ENCODE results near the gene TRMT11. TPM values are rescaled to one million over a fixed set of nuclear protein-coding genes. Genes with fewer than 3 reads are reported as not detected.
"Not testable (repeated sequence)": the region's sequence is repeated elsewhere in the genome, so short reads cannot be mapped to it uniquely, and the experiment has no call there.

The TRMT11 gene
- total and polyA plus RNA-seq, 2 of the 13 experiments (the other 11 are each of a cell fraction or from before 2014, with no cell fraction given): 42.2 to 81.9 TPM

DNA sequence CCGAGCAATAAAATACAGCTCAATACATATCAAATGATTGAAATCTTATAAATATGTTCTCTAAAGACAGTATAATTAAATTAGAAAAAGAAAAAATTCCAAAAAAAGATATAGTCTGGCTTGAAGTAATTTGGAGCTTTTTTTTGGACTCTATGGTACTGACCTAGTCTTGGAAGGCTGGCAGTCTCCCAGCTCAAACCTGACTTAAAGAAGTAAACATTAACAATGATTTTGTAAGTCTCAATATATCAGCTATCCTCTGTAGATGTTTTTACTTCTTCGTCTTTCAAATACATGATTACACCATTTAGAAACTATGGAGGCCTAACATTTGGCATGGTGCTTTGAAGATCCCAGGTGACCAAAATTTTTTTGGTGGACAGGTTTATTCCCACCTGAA, 15.6 kb upstream of the TRMT11 start (continued):
- TF ChIP-seq, protein P1, sequence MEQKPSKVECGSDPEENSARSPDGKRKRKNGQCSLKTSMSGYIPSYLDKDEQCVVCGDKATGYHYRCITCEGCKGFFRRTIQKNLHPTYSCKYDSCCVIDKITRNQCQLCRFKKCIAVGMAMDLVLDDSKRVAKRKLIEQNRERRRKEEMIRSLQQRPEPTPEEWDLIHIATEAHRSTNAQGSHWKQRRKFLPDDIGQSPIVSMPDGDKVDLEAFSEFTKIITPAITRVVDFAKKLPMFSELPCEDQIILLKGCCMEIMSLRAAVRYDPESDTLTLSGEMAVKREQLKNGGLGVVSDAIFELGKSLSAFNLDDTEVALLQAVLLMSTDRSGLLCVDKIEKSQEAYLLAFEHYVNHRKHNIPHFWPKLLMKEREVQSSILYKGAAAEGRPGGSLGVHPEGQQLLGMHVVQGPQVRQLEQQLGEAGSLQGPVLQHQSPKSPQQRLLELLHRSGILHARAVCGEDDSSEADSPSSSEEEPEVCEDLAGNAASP (CRISPR knock-in tag; IDR thresholded peaks at IDR 0.05; ENCODE audit: borderline replicate concordance): no peak
- TF ChIP-seq ZNF7 (CRISPR knock-in tag; IDR thresholded peaks at IDR 0.05) (no peak), HOXA7 (CRISPR knock-in tag; IDR thresholded peaks at IDR 0.05) (no peak), CENPX (CRISPR knock-in tag; IDR thresholded peaks at IDR 0.05) (no peak), SATB2 (CRISPR knock-in tag; IDR thresholded peaks at IDR 0.05) (no peak), KAT2B (IDR thresholded peaks at IDR 0.05; ENCODE audit: borderline replicate concordance, low read depth, low read length) (no peak), JUND (CRISPR knock-in tag; IDR thresholded peaks at IDR 0.05) (no peak), ZNF567 (CRISPR knock-in tag; IDR thresholded peaks at IDR 0.05; ENCODE audit: borderline replicate concordance) (no peak), RAD51 (IDR thresholded peaks at IDR 0.05; ENCODE audit: borderline replicate concordance) (no peak), ZKSCAN1 (IDR thresholded peaks at IDR 0.05; ENCODE audit: low read length) (no peak)
- TF ChIP-seq, protein P2, sequence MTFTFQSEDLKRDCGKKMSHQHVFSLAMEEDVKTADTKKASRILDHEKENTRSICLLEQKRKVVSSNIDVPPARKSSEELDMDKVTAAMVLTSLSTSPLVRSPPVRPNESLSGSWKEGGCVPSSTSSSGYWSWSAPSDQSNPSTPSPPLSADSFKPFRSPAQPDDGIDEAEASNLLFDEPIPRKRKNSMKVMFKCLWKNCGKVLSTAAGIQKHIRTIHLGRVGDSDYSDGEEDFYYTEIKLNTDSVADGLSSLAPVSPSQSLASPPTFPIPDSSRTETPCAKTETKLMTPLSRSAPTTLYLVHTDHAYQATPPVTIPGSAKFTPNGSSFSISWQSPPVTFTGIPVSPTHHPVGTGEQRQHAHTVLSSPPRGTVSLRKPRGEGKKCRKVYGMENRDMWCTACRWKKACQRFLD (CRISPR knock-in tag; IDR thresholded peaks at IDR 0.05; ENCODE audit: borderline replicate concordance): no peak
- TF ChIP-seq, protein P3, sequence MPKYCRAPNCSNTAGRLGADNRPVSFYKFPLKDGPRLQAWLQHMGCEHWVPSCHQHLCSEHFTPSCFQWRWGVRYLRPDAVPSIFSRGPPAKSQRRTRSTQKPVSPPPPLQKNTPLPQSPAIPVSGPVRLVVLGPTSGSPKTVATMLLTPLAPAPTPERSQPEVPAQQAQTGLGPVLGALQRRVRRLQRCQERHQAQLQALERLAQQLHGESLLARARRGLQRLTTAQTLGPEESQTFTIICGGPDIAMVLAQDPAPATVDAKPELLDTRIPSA (CRISPR knock-in tag; IDR thresholded peaks at IDR 0.05; ENCODE audit: borderline replicate concordance): no peak
- TF ChIP-seq, protein P4, sequence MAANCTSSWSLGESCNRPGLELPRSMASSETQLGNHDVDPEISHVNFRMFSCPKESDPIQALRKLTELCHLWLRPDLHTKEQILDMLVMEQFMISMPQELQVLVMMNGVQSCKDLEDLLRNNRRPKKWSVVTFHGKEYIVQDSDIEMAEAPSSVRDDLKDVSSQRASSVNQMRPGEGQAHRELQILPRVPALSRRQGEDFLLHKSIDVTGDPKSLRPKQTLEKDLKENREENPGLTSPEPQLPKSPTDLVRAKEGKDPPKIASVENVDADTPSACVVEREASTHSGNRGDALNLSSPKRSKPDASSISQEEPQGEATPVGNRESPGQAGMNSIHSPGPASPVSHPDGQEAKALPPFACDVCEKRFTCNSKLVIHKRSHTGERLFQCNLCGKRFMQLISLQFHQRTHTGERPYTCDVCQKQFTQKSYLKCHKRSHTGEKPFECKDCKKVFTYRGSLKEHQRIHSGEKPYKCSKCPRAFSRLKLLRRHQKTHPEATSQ (CRISPR knock-in tag; IDR thresholded peaks at IDR 0.05; ENCODE audit: borderline replicate concordance): no peak
- TF ChIP-seq, protein P5, sequence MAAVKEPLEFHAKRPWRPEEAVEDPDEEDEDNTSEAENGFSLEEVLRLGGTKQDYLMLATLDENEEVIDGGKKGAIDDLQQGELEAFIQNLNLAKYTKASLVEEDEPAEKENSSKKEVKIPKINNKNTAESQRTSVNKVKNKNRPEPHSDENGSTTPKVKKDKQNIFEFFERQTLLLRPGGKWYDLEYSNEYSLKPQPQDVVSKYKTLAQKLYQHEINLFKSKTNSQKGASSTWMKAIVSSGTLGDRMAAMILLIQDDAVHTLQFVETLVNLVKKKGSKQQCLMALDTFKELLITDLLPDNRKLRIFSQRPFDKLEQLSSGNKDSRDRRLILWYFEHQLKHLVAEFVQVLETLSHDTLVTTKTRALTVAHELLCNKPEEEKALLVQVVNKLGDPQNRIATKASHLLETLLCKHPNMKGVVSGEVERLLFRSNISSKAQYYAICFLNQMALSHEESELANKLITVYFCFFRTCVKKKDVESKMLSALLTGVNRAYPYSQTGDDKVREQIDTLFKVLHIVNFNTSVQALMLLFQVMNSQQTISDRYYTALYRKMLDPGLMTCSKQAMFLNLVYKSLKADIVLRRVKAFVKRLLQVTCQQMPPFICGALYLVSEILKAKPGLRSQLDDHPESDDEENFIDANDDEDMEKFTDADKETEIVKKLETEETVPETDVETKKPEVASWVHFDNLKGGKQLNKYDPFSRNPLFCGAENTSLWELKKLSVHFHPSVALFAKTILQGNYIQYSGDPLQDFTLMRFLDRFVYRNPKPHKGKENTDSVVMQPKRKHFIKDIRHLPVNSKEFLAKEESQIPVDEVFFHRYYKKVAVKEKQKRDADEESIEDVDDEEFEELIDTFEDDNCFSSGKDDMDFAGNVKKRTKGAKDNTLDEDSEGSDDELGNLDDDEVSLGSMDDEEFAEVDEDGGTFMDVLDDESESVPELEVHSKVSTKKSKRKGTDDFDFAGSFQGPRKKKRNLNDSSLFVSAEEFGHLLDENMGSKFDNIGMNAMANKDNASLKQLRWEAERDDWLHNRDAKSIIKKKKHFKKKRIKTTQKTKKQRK (IDR thresholded peaks at IDR 0.05; ENCODE audit: low read length): no peak

DNA sequence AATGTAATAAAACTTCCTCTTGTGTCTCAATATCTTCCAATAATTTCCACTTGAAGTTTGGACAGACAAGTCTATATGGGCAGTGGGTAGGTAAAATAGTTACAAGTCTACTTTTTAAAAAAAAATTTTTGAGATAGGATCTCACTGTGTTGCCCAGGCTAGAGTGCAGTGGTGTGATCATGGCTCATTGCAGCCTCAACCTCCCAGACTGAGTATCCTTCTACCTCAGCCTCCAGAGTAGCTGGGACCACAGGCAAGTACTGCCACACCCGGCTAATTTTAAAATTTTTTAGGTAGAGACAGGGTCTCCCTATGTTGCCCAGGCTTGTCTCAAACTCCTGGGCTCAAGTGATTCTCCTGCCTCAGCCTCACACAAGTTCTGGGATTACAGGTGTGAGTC, 13.9 kb upstream of the TRMT11 start:
- intact Hi-C loops (cut with micrococcal nuclease; ENCODE audit: unreplicated experiment): loop anchor here (5.0 kb wide), 2 partner anchors 180 to 460 kb away; partner anchors contain the start of gene NCOA7
- DNase-seq (ENCODE audit: low spot score); BruUV-seq (replicated peaks); H2AFZ ChIP-seq (ENCODE audit: low read length); FAIRE-seq; H3K9ac ChIP-seq (ENCODE audit: insufficient read depth, low read depth, low read length); H3K4me2 ChIP-seq (ENCODE audit: low read depth, low read length); H3K4me1 ChIP-seq (ENCODE audit: insufficient read depth, low read length); H3K9me3 ChIP-seq (ENCODE audit: low read length); ATAC-seq; H3K79me2 ChIP-seq (ENCODE audit: insufficient read depth, low read length); H3K27ac ChIP-seq (ENCODE audit: extremely low read length, insufficient read depth, low read length); H3K4me3 ChIP-seq (replicated peaks in 1 of 3; ENCODE audit: insufficient read depth in 1 of 3, low read depth in 2 of 3, low read length in 3 of 3); H3K27me3 ChIP-seq (ENCODE audit: control insufficient read depth in 1 of 2, insufficient read depth in 2 of 2, low read length in 2 of 2); H4K20me1 ChIP-seq (ENCODE audit: insufficient read depth, low read length); in situ Hi-C loops (cut with HindIII; ENCODE audit: extremely low pct_ligation_motif_present, low pct_unique_long_range_greater_than_20kb): not testable (repeated sequence)
- CTCF ChIA-PET (ENCODE audit: low intra/inter-chr PET ratio, low total read pairs): interaction anchor here (2.7 kb wide), 1 partner anchor 113 kb away, joined by 30 read pairs; no protein-coding TSS in a partner anchor
- POLR2A ChIA-PET: interaction anchor here (2.4 kb wide), 1 partner anchor 13 kb away, joined by 11 read pairs; the partner anchor contains the start of gene TRMT11
- H3K36me3 ChIP-seq (replicated peaks in 1 of 2; ENCODE audit: control insufficient read depth in 1 of 2, insufficient read depth in 2 of 2, low read length in 2 of 2): peaks cover 5 to 36% of the 10 kb centered on the region in 2 experiments
- 92% methylated on average over 1 of the region's 1 CpG for WGBS (ENCODE audit: low lambda C conversion rate)

All from HepG2 (cell line).